NK-92 (cell line): Measurements from ENCODE around the gene ARNT2.

Source experiments
- DNase-seq: peaks from one replicate; lab custom pipeline; 2025; ENCODE audit not compliant: unreplicated experiment; lab: John Stamatoyannopoulos, UW

Gene ARNT2

DNA sequence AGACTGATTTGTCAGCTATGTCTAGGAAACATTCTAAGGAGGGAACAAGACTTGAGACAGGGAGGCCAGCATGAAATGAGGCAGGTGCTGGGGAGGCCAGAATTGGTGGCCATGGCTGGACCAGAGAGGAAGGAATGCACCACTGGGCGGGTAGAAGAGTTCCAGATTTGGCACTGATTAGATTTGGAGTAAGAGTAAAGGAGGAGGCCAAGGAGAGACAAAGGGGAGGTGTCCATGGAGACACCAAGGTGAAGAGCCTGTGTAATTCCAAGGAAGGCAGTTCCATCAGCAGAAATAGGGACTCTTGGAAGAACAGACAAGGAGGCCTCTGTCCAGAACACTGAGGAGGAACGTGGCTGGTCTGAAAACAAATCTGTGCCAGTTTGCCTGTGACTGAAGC lies 1.8 kb downstream of the ARNT2 start:
- DNase-seq, result no peak

DNA sequence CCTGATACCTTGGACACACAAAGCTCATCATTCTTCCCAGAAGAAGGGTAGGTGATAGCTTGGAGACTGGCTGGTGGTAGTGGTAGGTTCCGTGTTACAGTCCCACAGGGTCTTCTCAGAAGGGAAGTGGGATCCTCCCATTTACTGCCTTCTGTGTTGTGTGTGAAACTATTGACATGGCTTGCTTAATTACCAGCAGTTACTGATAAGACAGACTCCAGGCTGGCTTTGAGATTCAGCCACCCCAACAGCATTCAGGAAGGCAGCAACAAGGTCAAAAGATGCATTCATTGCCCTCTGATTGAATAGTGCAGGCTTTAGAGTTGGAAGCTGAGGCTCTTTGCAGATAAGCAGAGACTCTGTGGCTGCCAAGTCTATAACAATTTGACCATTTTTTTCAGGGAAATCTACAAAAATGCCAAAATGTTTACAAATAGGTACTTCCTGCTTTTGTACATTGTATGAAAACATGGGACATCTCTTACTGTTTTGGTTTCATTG lies 7.7 kb downstream of the ARNT2 start:
- no peak for DNase-seq

- DNase-seq, result no peak
These were observed 10.6 kb downstream of the ARNT2 start for GRCh38 chr15:80414546-80415357.

- no peak for DNase-seq
These were observed 11.1 kb downstream of the ARNT2 start for GRCh38 chr15:80415358-80415670.

- no peak for DNase-seq
These were observed 12.5 kb downstream of the ARNT2 start for GRCh38 chr15:80416702-80417101.

- DNase-seq, result no peak
These were observed 14.8 kb downstream of the ARNT2 start for GRCh38 chr15:80418892-80419537.

DNA sequence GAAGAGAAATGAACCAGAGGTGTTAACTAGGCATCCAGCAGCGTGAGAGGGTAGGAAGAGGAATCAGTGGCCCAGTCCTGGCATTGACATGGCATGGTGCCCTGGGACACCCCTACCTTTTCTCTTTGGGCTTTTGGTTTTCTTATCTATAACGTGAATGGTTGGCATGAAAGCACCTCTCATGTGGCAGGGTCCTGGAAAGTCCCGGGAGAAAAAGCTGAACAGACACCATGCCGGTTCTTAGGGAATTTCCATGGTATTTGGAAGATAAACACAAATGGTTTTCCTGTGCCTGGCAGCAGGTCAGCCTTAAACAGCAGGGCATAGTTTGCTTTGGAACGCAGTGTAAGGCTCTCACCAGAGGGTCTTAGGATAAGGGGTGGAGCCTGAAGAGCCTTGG lies 15.4 kb downstream of the ARNT2 start:
- no peak for DNase-seq

GRCh38 chr15:80420658-80421057 lies 16.5 kb downstream of the ARNT2 start:
- no peak for DNase-seq

- no peak for DNase-seq
These were observed 19.0 kb downstream of the ARNT2 start for GRCh38 chr15:80423215-80423614.

DNA sequence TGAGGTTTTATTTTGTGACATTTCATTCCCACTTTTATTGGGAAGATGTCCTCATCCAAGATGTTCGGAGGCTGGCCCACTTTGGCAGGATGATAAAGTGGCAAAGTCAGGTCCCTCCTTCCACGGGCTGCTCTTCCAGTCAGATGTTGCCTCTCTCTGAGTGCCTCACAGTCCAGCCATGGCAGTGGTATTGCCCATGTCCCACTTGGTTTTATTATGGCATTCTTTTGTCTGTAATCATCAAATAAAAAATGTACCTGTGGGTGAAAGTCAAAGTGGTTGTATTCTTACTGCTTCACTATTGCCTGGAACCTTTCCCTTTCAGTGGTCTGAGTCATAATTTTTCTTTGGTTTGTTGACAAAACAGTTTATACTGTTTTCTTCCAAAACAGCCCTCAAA lies 20.2 kb downstream of the ARNT2 start:
- DNase-seq, result no peak

- DNase-seq, result no peak
These were observed 22.1 kb downstream of the ARNT2 start for GRCh38 chr15:80426316-80426715.

GRCh38 chr15:80429964-80430363 lies 25.8 kb downstream of the ARNT2 start:
- no peak for DNase-seq

DNA sequence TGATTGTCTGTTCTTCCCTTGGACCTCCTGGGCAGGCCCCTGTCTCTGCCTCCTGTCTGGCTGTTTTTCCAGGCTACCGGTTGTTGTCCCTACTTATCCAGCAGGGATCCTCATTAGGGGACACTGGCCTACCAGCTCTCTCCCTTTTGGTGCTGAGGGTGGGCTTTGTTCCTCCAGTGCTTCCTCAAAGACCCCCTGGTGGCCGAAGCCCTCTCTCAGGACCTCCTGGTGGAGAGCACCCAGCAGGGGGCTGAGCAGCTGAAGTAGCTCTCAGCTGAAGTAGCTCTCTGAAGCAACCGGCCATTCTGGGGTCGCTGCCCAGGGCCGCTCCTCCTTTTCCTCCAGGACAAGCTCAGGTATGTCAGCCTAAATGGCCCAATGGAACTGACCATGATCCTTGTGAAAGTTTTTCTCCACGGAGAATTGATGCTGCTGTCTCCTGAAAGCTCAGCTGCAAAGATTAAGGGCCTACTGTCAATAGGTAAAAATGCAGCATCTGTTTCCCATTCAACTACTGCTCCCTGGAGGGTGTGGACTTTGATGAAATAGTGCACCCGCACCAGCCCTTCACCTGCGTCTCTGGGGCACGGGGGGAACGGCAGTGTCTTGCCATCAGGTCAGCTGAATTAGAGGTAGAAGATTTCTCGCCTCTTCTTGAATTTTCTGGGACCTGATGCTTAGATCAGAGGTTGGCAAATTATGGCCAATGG lies 27.6 kb downstream of the ARNT2 start:
- DNase-seq, result no peak

GRCh38 chr15:80432345-80432702 lies 28.1 kb downstream of the ARNT2 start:
- DNase-seq, result no peak

DNA sequence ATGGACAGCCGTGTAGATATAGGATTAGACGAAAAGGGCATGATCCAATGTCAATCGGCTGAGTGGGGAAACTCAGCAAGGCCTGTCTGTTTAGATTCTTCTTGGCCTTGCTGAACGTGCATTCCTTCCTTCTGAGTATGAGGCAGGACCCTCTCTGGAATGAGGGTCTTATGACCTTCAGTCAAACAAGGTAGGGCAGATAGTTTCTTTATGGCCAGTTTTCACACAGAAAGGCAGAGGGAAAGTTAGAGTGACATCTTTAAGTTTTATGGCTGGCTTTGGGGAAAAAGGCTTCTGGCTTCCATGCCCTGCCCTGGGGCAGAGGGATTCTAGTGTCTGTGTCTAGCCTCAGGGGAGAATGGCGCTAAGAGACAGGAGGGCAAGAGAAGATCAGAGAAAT lies 29.7 kb downstream of the ARNT2 start:
- DNase-seq, result no peak

DNA sequence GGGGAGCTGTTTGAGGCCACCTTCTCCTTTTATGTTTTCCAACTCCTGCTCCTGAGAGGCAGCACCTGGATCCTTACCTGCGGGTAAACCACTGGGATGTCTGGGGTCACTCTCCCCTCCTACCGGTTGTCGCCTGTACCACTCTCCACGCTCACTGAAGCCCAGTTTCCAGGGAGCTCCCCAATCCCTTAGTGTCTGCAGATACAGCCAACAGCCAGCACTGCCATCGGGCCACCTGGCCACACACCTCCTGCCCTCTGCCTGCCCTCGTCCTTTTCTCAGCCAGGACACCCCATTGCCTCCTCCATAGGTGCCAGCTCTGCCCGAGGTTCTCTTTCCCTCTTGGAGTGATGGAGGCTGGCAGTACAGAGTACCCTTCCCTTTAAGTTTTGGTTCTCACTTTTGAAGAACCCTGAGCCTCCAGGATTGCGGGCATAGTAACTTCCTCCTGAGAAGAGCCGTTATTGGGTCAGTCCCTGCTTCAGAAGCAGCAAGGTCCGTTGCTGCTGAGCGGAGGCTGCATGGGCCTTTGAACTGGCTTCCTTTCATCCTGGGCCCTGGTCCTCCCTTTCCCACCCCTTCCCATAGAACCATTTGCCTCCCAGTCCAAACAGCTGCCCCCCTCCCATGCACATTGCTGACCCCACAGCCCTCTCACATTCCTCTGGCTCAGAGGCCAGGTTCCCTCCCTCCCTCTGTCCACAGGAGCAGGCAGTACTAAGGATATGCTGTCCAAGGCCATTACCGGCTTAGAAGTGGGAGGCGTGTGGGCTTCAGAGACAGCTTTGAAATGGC lies 30.9 kb downstream of the ARNT2 start:
- DNase-seq, result no peak

GRCh38 chr15:80436511-80437307 lies 32.5 kb downstream of the ARNT2 start:
- DNase-seq, result no peak

- no peak for DNase-seq
These were observed 33.2 kb downstream of the ARNT2 start for GRCh38 chr15:80437334-80437891.

DNA sequence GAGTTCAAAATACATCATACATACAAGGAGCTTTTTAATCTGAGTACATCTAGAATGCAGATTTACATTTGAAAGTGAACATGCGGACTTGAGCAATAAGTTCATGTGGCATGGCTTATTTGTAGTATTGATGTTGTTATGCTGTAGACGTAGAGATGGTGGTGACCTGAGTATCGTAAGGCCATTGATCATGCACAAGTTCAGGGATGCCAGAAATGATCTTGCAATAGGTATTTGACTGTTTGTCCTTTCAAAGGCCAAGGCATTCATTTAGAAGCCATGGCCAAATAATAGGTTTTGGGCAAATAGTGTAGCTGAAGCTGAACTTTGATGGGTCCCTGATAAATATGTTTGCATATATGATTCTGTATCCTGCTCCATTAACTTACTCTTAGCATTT lies 35.0 kb downstream of the ARNT2 start:
- no peak for DNase-seq

DNA sequence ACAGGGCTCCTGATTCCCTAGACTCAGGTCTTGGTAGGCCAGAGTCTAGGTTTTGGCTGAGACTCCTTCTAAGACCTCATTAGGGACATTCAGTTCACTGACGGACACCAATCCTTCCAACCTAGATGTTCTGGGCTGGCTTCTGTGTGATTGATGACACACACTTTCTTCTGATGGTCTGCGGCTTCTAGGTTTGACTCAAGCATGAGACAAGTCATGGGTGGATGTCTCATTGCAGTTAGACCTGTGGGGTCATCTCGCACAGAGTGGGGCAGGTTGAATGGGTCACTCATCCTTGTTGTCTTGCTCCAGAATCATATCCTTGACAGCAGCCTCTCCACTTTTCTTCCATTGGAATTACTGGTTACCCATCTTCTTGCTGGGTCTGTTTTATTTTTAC lies 35.8 kb downstream of the ARNT2 start:
- DNase-seq, result no peak
